ENCODE results near the gene C1orf226. TPM values are rescaled to one million over a fixed set of nuclear protein-coding genes. Genes with fewer than 3 reads are reported as not detected.

C1orf226 gene
- total and polyA plus RNA-seq, 11 donors, result 1.6 to 10.8 (median 5.9) TPM

DNA sequence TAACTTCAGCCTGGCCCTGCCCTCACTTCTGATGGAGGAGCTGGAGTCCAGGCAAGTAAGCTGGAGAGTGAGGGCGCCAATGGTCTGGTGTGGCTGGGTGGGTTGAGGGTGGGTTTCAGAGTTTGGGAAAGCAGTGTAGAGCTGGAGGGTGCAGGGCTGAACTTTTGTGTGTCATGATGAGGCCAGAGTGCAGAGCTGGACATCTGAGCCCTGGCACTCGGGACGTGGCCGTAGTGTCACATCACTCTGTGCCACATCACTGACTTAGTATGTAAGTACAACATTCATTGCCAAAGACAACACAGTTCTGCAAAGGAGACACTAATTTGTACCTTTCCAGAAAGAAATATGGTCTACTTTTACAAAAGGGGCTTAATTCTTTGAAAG is 20.7 kb upstream of the C1orf226 start:
- ATAC-seq (no peak), DNase-seq (no peak)
- intact Hi-C loops (cut with DNase I), result no loop called here
- Histone ChIP-seq H3K9me3 (no peaks in the 10 kb centered on the region), H3K4me1 (peaks cover 0 to 3% (median 0%) of the 10 kb centered on the region in 12 donors), H3K27me3 (no peaks in the 10 kb centered on the region), H3K36me3 (peaks cover 0 to 7% (median 0%) of the 10 kb centered on the region in 9 donors), H3K27ac (no peak overlapping the region), H3K4me3 (no peak overlapping the region)
- TF ChIP-seq POLR2A (IDR thresholded peaks at IDR 0.05), result no peak
- TF ChIP-seq, protein P1, sequence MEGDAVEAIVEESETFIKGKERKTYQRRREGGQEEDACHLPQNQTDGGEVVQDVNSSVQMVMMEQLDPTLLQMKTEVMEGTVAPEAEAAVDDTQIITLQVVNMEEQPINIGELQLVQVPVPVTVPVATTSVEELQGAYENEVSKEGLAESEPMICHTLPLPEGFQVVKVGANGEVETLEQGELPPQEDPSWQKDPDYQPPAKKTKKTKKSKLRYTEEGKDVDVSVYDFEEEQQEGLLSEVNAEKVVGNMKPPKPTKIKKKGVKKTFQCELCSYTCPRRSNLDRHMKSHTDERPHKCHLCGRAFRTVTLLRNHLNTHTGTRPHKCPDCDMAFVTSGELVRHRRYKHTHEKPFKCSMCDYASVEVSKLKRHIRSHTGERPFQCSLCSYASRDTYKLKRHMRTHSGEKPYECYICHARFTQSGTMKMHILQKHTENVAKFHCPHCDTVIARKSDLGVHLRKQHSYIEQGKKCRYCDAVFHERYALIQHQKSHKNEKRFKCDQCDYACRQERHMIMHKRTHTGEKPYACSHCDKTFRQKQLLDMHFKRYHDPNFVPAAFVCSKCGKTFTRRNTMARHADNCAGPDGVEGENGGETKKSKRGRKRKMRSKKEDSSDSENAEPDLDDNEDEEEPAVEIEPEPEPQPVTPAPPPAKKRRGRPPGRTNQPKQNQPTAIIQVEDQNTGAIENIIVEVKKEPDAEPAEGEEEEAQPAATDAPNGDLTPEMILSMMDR (IDR thresholded peaks at IDR 0.05), result no peak
- WGBS, 4 donors, result 95 to 100% (median 97%) methylated on average over 4 of the region's 4 CpGs

DNA sequence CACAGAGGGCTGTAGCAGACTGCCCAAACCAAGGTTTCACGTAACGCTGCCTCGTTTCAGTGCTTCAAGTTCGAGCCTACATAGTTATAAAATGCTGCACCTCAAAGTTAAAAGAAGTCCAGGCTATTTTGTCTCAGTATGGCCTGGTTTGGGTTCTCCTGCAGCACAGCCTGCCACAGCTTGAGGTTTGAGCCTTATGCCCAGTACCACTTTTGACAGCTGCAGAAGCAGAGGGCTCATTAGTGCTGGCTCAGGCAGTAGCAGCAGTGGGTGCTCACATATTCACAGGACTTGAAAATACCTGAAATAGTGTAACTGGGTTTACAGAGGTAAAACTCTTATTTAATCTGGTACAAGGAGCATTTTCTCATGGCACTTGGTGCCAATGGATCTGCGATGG is 20.2 kb upstream of the C1orf226 start:
- WGBS, 4 donors, result 94 to 98% (median 96%) methylated on average over 5 of the region's 5 CpGs
- Histone ChIP-seq H3K36me3 (peaks cover 0 to 4% (median 0%) of the 10 kb centered on the region in 9 donors), H3K4me1 (peaks cover 0 to 3% (median 0%) of the 10 kb centered on the region in 12 donors), H3K27ac (no peak overlapping the region), H3K4me3 (no peak overlapping the region), H3K27me3 (no peaks in the 10 kb centered on the region), H3K9me3 (no peaks in the 10 kb centered on the region)
- DNase-seq (no peak), ATAC-seq (no peak)
- intact Hi-C loops (cut with DNase I), result no loop called here
- TF ChIP-seq, protein P1 (IDR thresholded peaks at IDR 0.05), result no peak
- no peak for TF ChIP-seq POLR2A (IDR thresholded peaks at IDR 0.05)

DNA sequence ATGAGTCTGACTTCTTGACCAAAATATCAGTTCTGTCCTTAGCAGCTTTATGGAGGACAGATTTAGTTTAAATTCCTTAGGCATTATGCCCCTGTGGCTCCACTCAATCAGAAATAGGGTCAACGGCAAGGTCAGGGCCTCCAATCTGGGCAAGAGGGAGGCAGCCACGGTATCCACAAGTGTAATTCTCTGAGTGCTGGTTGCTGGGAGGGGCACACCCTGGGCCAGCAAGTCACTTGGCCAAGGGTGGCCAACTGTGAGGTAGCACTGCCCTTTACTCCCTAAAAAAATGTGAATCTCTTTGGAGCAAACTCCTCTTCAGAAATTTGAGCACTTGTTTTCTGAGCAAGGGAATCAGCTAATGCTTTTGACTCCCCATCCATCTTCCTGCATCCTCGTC is 17.7 kb upstream of the C1orf226 start:
- Histone ChIP-seq H3K36me3 (peaks cover 0 to 7% (median 0%) of the 10 kb centered on the region in 9 donors), H3K4me3 (no peak overlapping the region), H3K27ac (no peak overlapping the region), H3K4me1 (no peaks in the 10 kb centered on the region), H3K27me3 (no peaks in the 10 kb centered on the region), H3K9me3 (no peaks in the 10 kb centered on the region)
- intact Hi-C loops (cut with DNase I), result no loop called here
- 79 to 89% (median 84%) methylated on average over 3 of the region's 3 CpGs for WGBS, 4 donors
- DNase-seq (no peak), ATAC-seq (no peak)
- TF ChIP-seq POLR2A (IDR thresholded peaks at IDR 0.05), result no peak
- TF ChIP-seq, protein P1 (IDR thresholded peaks at IDR 0.05), result no peak

DNA sequence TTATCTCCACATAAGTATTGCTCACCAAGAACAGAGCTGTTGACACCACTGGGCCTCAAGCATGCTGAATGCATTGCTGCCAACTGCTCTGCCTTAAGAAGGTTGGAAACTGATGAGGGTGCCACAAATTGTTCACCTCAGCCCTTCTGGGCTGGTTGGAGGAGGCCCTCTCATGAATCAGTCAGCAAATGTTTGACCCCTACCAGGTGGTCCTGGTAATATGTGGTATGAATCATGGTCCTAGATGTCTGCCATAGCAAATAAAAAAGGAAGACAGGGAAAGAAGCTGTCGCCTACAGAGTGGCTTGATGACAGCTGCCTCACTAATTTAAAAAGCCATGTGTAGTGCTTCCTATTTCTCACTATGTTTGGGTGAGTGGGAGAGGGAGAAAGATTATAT is 17.0 kb upstream of the C1orf226 start:
- Histone ChIP-seq H3K4me3 (no peak overlapping the region), H3K27ac (no peak overlapping the region), H3K9me3 (no peaks in the 10 kb centered on the region), H3K4me1 (no peaks in the 10 kb centered on the region), H3K36me3 (peaks cover 0 to 7% (median 0%) of the 10 kb centered on the region in 9 donors), H3K27me3 (no peaks in the 10 kb centered on the region)
- TF ChIP-seq POLR2A (IDR thresholded peaks at IDR 0.05), result no peak
- TF ChIP-seq, protein P1 (IDR thresholded peaks at IDR 0.05), result no peak
- WGBS, 4 donors, result 86 to 99% (median 93%) methylated on average over 1 of the region's 1 CpG
- intact Hi-C loops (cut with DNase I), result no loop called here
- no peak for DNase-seq
- ATAC-seq, result no peak

All from heart left ventricle (tissue), 16 donors.